ENCODE results near the gene CCDC172.

CCDC172 gene, protein sequence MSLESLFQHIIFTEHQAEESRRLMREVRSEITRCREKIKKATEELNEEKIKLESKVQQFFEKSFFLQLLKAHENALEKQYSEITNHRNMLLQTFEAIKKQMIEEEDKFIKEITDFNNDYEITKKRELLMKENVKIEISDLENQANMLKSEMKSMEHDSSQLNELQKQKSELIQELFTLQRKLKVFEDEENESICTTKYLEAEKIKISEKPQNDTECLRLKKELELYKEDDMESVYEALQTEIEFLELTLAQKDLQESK

DNA sequence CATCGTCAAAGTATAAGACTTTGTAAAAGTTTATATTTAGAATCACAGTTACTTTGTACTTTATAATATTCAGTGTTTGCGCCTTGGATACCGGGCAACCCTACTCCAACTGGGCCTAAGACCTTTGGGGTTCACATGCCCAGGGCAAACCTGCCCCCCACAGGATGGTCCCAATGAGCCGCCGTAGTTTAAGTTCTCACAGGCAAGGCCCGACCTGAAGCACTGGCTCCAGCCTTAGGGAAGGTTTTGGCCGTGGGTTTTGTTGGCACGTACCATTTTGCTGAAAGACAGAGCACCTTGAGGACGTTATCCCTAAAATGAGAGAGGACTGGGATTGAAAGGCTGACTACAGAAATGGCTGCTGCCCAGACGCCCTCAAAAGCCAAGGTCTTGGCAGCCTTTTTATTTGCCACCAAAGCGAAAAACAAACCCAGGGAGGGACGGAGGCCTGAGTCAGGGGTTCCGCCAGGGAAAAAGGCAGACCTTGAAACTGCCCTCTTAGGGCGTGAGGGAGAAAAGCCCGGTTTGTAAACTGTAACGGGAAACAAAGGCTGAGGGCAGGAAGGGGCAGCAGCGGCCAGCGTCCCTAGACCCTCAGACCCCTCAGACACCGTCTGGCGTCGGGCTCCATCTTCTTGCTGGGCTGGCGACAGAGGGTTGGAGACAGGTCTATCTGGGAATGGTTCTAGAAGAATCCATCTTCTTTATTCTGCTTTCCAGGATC lies at the start of gene CCDC172:
Gene CCDC172, plus strand, starts transcription at position 222 of the 724 bp plus-strand sequence. CDS start 564 bp downstream, outside the sequence.
- Histone ChIP-seq H3K36me3 (ENCODE audit: insufficient read depth, low read length) (no peaks in the 10 kb centered on the region), H3K27ac (ENCODE audit: low read length) (no peak within 1 kb of the TSS), H3K4me3 (ENCODE audit: low read depth in 1 of 2, low read length in 2 of 2) (no peak within 1 kb of the TSS), H3K9ac (ENCODE audit: low read depth, low read length) (no peak within 1 kb of the TSS), H3K4me1 (ENCODE audit: insufficient read depth, low read length) (no peaks in the 10 kb centered on the region), H3K9me3 (ENCODE audit: insufficient read depth, low read length, severe bottlenecking) (no peaks in the 10 kb centered on the region), H4K20me1 (ENCODE audit: insufficient read depth, low read length) (no peaks in the 10 kb centered on the region), H3K4me2 (ENCODE audit: insufficient read depth, low read length) (no peak within 1 kb of the TSS), H3K79me2 (ENCODE audit: insufficient read depth, low read length) (no peaks in the 10 kb centered on the region), H2AFZ (ENCODE audit: low read depth, low read length) (no peak within 1 kb of the TSS), H3K27me3 (ENCODE audit: insufficient read depth, low read length, poor library complexity) (no peaks in the 10 kb centered on the region)
- TF ChIP-seq EZH2 (IDR thresholded peaks at IDR 0.05; ENCODE audit: borderline replicate concordance, low read depth, low read length, severe bottlenecking) (no peak), CTCF (IDR thresholded peaks at IDR 0.05; ENCODE audit: borderline replicate concordance, extremely low read depth, low read length, poor library complexity, severe bottlenecking) (no peak)
- no peak for ATAC-seq (ENCODE audit: insufficient read depth, low read depth)
- DNase-seq, result no peak

DNA sequence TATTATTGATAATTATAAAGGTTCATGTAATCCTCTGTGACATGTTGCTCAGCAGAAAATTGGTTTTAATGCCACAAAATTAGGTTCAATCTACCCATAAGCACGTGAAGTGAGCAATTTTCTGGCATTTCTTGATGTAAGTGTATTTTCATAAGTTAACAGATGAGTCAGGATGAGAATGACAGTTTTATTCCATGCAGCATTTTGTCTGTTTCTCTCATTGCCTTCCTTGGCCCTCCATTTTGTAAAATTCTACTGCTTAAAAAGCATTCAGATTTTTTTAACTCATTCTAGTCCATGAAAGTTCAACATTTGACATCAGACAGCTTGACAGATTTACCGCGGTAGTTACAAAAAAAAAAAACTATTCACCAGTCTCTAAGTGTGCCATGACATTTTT lies 47.3 kb upstream of the CCDC172 start:
- TF ChIP-seq CTCF (IDR thresholded peaks at IDR 0.05; ENCODE audit: borderline replicate concordance, extremely low read depth, low read length, poor library complexity, severe bottlenecking), result no peak
- no peak for TF ChIP-seq EZH2 (IDR thresholded peaks at IDR 0.05; ENCODE audit: borderline replicate concordance, low read depth, low read length, severe bottlenecking)
- H3K36me3 ChIP-seq (ENCODE audit: insufficient read depth, low read length), result no peaks in the 10 kb centered on the region
- no peak for DNase-seq
- H2AFZ ChIP-seq (ENCODE audit: low read depth, low read length), result no peak overlapping the region
- no peak overlapping the region for H3K9ac ChIP-seq (ENCODE audit: low read depth, low read length)
- H3K4me3 ChIP-seq (ENCODE audit: low read depth in 1 of 2, low read length in 2 of 2), result no peak overlapping the region
- ATAC-seq (ENCODE audit: insufficient read depth, low read depth), result no peak
- no peaks in the 10 kb centered on the region for H3K27me3 ChIP-seq (ENCODE audit: insufficient read depth, low read length, poor library complexity)
- H3K9me3 ChIP-seq (ENCODE audit: insufficient read depth, low read length, severe bottlenecking), result no peaks in the 10 kb centered on the region
- H3K27ac ChIP-seq (ENCODE audit: low read length), result no peak overlapping the region
- no peaks in the 10 kb centered on the region for H3K79me2 ChIP-seq (ENCODE audit: insufficient read depth, low read length)
- no peaks in the 10 kb centered on the region for H4K20me1 ChIP-seq (ENCODE audit: insufficient read depth, low read length)
- no peak overlapping the region for H3K4me2 ChIP-seq (ENCODE audit: insufficient read depth, low read length)
- H3K4me1 ChIP-seq (ENCODE audit: insufficient read depth, low read length), result no peaks in the 10 kb centered on the region

DNA sequence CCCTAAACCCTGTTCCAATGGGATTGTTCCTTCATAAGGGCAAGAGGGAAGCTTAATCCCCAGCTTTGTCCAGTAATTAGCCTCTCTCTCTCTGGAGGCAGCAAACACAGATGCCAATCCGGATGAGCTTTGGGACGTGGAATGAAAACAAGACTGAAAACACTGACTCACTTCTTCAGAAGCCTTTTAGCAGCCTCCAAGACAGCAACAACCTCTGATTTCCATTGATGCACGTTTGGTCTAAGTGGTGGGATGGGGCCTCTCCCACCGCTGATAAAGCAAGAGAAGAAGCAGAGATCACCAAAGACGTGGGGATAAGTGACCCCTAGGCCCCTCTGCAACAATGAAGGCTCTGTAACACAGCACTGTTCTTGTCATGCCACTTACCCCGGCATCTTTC lies 45.4 kb upstream of the CCDC172 start:
- H2AFZ ChIP-seq (ENCODE audit: low read depth, low read length), result no peak overlapping the region
- H3K36me3 ChIP-seq (ENCODE audit: insufficient read depth, low read length), result no peaks in the 10 kb centered on the region
- H3K9me3 ChIP-seq (ENCODE audit: insufficient read depth, low read length, severe bottlenecking), result no peaks in the 10 kb centered on the region
- no peaks in the 10 kb centered on the region for H3K27me3 ChIP-seq (ENCODE audit: insufficient read depth, low read length, poor library complexity)
- ATAC-seq (ENCODE audit: insufficient read depth, low read depth), result no peak
- H3K9ac ChIP-seq (ENCODE audit: low read depth, low read length), result no peak overlapping the region
- no peak for DNase-seq
- TF ChIP-seq EZH2 (IDR thresholded peaks at IDR 0.05; ENCODE audit: borderline replicate concordance, low read depth, low read length, severe bottlenecking), result no peak
- no peak for TF ChIP-seq CTCF (IDR thresholded peaks at IDR 0.05; ENCODE audit: borderline replicate concordance, extremely low read depth, low read length, poor library complexity, severe bottlenecking)
- H3K79me2 ChIP-seq (ENCODE audit: insufficient read depth, low read length), result no peaks in the 10 kb centered on the region
- H3K27ac ChIP-seq (ENCODE audit: low read length), result no peak overlapping the region
- H3K4me1 ChIP-seq (ENCODE audit: insufficient read depth, low read length), result no peaks in the 10 kb centered on the region
- H4K20me1 ChIP-seq (ENCODE audit: insufficient read depth, low read length), result no peaks in the 10 kb centered on the region
- H3K4me2 ChIP-seq (ENCODE audit: insufficient read depth, low read length), result no peak overlapping the region
- H3K4me3 ChIP-seq (ENCODE audit: low read depth in 1 of 2, low read length in 2 of 2), result no peak overlapping the region

Measured in DND-41 (cell line).